IMR-90 (cell line): ENCODE measurements around the gene TMEM260. TPM values are rescaled to one million over a fixed set of nuclear protein-coding genes. Genes with fewer than 3 reads are reported as not detected.

ENCODE experiments used
- ATAC-seq: fragments of 200-7000 bp; cut with Tn5 transposase; 2 replicates; pipeline ENCODE4 v1.9.1; 2020; ENCODE audit warnings: low read depth, mild to moderate bottlenecking, moderate library complexity
- BruUV-seq: library from RNA; stranded (reverse); fragments of 400-500 nt; replicated peaks from 2 replicates; lab custom pipeline; 2021; lab: Mats Ljungman, UMichigan
- CTCF ChIA-PET: fragments of 300-600 bp; formaldehyde crosslinking; extraction: SDS; loops from one replicate; lab custom pipeline; 2021; ENCODE audit warnings: antibody characterized with exemption; lab: Yijun Ruan, JAX
- POLR2A ChIA-PET: fragments of 300-600 bp; sonication (Branson Sonifier 250); formaldehyde crosslinking; loops from one replicate; lab custom pipeline; 2022; ENCODE audit warnings: antibody characterized with exemption; ENCODE audit not compliant: unreplicated experiment; lab: Charles Lee
- DNase-seq: peaks from one replicate; pipeline ENCODE4 v3.0.0; 2013
- H2AFZ ChIP-seq: replicated peaks from 2 replicates; pipeline ENCODE3; 2013; ENCODE audit warnings: low read length, mild to moderate bottlenecking; ENCODE audit not compliant: poor library complexity
- H2AK5ac ChIP-seq: 2 replicates; pipeline ENCODE4 v1.6.1; 2013; ENCODE audit warnings: low read depth, low read length, inconsistent platforms
- H2AK9ac ChIP-seq: replicated peaks from 2 replicates; pipeline ENCODE3; 2013; ENCODE audit warnings: mild to moderate bottlenecking, low read depth, low read length, moderate library complexity; ENCODE audit not compliant: poor library complexity
- H2BK120ac ChIP-seq: 2 replicates; pipeline ENCODE4 v1.6.1; 2013; ENCODE audit warnings: low read depth, low read length, inconsistent platforms
- H2BK15ac ChIP-seq: 3 replicates; pipeline ENCODE4 v1.6.1; 2013; ENCODE audit warnings: low read depth, low read length, inconsistent platforms
- H2BK20ac ChIP-seq: 2 replicates; pipeline ENCODE4 v1.6.1; 2013; ENCODE audit warnings: low read depth, mild to moderate bottlenecking, inconsistent platforms, low read length, moderate library complexity
- H2BK5ac ChIP-seq: 2 replicates; pipeline ENCODE4 v1.6.1; 2013; ENCODE audit warnings: mild to moderate bottlenecking, low read depth, low read length, inconsistent platforms; ENCODE audit not compliant: poor library complexity, severe bottlenecking
- H3K14ac ChIP-seq: replicated peaks from 2 replicates; pipeline ENCODE4 v1.6.1; 2013; ENCODE audit warnings: low read depth, low read length, inconsistent platforms
- H3K18ac ChIP-seq: 2 replicates; pipeline ENCODE4 v1.6.1; 2013; ENCODE audit warnings: low read depth, low read length, control low read depth
- H3K23ac ChIP-seq: 2 replicates; pipeline ENCODE4 v1.6.1; 2013; ENCODE audit warnings: low read depth, low read length, inconsistent platforms
- H3K27ac ChIP-seq: 2 replicates; pipeline ENCODE4 v1.5.1; 2013; ENCODE audit warnings: mild to moderate bottlenecking, control low read depth, low read length; ENCODE audit not compliant: insufficient read depth
- H3K27me3 ChIP-seq: 2 replicates; pipeline ENCODE4 v1.6.1; 2013; ENCODE audit warnings: low read length; ENCODE audit not compliant: control insufficient read depth, insufficient read depth
- H3K36me3 ChIP-seq: 2 replicates; pipeline ENCODE4 v1.6.1; 2013; ENCODE audit warnings: low read length, mixed read lengths; ENCODE audit not compliant: control insufficient read depth, insufficient read depth
- H3K4ac ChIP-seq: 2 replicates; pipeline ENCODE4 v1.6.1; 2013; ENCODE audit warnings: low read depth, low read length, inconsistent platforms
- H3K4me1 ChIP-seq: 2 replicates; pipeline ENCODE4 v1.6.1; 2013; ENCODE audit warnings: low read length, mixed read lengths; ENCODE audit not compliant: control insufficient read depth, insufficient read depth
- H3K4me2 ChIP-seq: 2 replicates; pipeline ENCODE4 v1.6.1; 2013; ENCODE audit warnings: low read depth, mild to moderate bottlenecking, control low read depth, low read length, moderate library complexity
- H3K4me3 ChIP-seq: 2 replicates; pipeline ENCODE4 v1.5.1; 2013; ENCODE audit warnings: low read depth, mild to moderate bottlenecking, control low read depth, low read length, moderate library complexity; ENCODE audit not compliant: insufficient read depth
- H3K56ac ChIP-seq: 2 replicates; pipeline ENCODE4 v1.6.1; 2013; ENCODE audit warnings: low read length, inconsistent platforms; ENCODE audit not compliant: insufficient read depth; ENCODE audit errors: extremely low read depth
- H3K79me1 ChIP-seq, 2 experiments: 2 replicates each; pipeline ENCODE4 v1.6.1; 2013; ENCODE audit warnings: low read length in 2 of 2, inconsistent platforms in 1 of 2, low read depth in 1 of 2
- H3K9ac ChIP-seq: 2 replicates; pipeline ENCODE4 v1.6.1; 2013; ENCODE audit warnings: low read depth, low read length, control low read depth
- H3K9me1 ChIP-seq: 2 replicates; pipeline ENCODE4 v1.6.1; 2013; ENCODE audit warnings: low read length, inconsistent platforms; ENCODE audit not compliant: insufficient read depth
- H3K9me3 ChIP-seq: 2 replicates; pipeline ENCODE4 v1.6.1; 2013; ENCODE audit warnings: low read length; ENCODE audit not compliant: control insufficient read depth, insufficient read depth
- H4K20me1 ChIP-seq: 2 replicates; pipeline ENCODE4 v1.6.1; 2013; ENCODE audit warnings: low read length, inconsistent platforms; ENCODE audit not compliant: insufficient read depth
- H4K5ac ChIP-seq: 2 replicates; pipeline ENCODE4 v1.6.1; 2013; ENCODE audit warnings: mild to moderate bottlenecking, low read depth, low read length, control low read depth
- H4K8ac ChIP-seq, 2 experiments: 2 replicates each; pipeline ENCODE4 v1.6.1; 2013; ENCODE audit warnings: low read depth in 2 of 2, low read length in 2 of 2, control low read depth in 1 of 2, inconsistent platforms in 1 of 2
- H4K91ac ChIP-seq: 2 replicates; pipeline ENCODE4 v1.6.1; 2013; ENCODE audit warnings: low read depth, low read length, inconsistent platforms; ENCODE audit not compliant: insufficient read depth
- MXI1 ChIP-seq: IDR thresholded peaks from 2 replicates; pipeline ENCODE4 v1.6.1; 2012; ENCODE audit warnings: low read depth, mild to moderate bottlenecking, low read length, moderate library complexity, borderline replicate concordance
- WGBS, 2 experiments: methylation state at CpG; one replicate each; pipeline versions ENCODE4 v1.1.5 to v1.1.7; 2013; ENCODE audit warnings: missing lambda C conversion rate in 2 of 2; ENCODE audit not compliant: insufficient read length in 1 of 2; ENCODE audit errors: extremely low coverage in 2 of 2; 5-methylcytosine and 5-hydroxymethylcytosine counted together
- dilution Hi-C: fragments of 300-500 bp; cut with HindIII; formaldehyde crosslinking; loops from one replicate; pipeline ENCODE4 v1.14.3; 2018; ENCODE audit warnings: low sequenced_read_pairs; ENCODE audit not compliant: unreplicated experiment
- in situ Hi-C: fragments of 300-500 bp; cut with MboI; formaldehyde crosslinking; loops from 3 replicates; pipeline ENCODE4 v1.14.3; 2019; ENCODE audit warnings: low sequenced_read_pairs, inconsistent platforms, mixed read lengths
- intact Hi-C: fragments of 100-400 bp; cut with micrococcal nuclease; formaldehyde crosslinking; loops from 2 replicates; pipeline ENCODE4 v1.10.0; 2022
- polyA plus RNA-seq, 3 experiments: library from polyadenylated mRNA; depleted of rRNA; stranded (reverse); fragments of >200 nt; gene quantifications; 2 replicates each; pipeline ENCODE4 v1.2.3, GENCODE V29; 2012; ENCODE audit warnings: low replicate concordance in 1 of 3
- total RNA-seq: library from RNA; depleted of rRNA; stranded (reverse); fragments of >200 nt; gene quantifications from 2 replicates; pipeline ENCODE4 v1.2.3, GENCODE V29; 2012
- TF ChIP-seq, protein P1 (sequence below): fragments of 150-350 bp; IDR thresholded peaks from 2 replicates; pipeline ENCODE4 v1.6.1; 2016; ENCODE audit warnings: low read depth, mild to moderate bottlenecking, low read length, moderate library complexity, borderline replicate concordance

Gene TMEM260
- total and polyA plus RNA-seq, 2 of the 4 experiments (the other 2 are of a cell fraction), result 6.4 to 11.5 TPM

DNA sequence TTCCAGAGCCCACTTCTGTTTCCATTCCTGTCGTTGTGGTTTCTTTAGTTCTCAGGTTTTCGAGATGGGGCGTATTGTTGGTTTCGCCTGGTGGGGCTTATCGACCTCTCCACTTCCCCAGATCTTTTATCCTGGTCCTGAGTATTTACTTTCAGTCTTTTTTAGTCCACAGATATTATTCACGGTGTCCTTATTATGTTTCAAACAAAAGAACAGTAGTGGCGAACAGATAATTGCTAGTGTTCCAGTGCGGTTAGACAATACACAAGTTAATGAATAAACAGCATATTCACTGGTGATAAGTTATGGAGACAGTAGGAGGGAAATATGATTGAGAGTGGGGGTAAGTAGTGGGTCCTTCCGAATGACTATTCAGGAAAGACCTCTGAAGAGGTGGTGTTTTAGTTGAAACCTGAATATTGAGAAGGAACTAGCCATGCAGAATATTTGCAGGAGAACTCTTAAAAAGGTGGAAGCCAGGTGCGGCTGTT, 668 bp downstream of the TMEM260 start:
- dilution Hi-C loops (no loop called here), in situ Hi-C loops (no loop called here), intact Hi-C loops (no loop called here)
- no peak for ATAC-seq
- H3K23ac ChIP-seq, result peak overlapping the region; percentile 90; the same call in 1 of the 2 replicates
- no TSS peak for BruUV-seq
- H3K56ac ChIP-seq, result peak overlapping the region; percentile 46; the same call in 1 of the 2 replicates
- H4K5ac ChIP-seq, result no peak overlapping the region; the same call in 1 of the 2 replicates
- H2AK5ac ChIP-seq, result no peak overlapping the region
- no peaks in the 10 kb centered on the region for H3K27me3 ChIP-seq
- peak overlapping the region; percentile 94 for H3K4me3 ChIP-seq
- peak overlapping the region; percentile 94 for H3K27ac ChIP-seq
- no CpG with 5 or more reads among the region's 10 CpGs for WGBS, 2 experiments
- peak overlapping the region; percentile 98 for H3K9ac ChIP-seq
- H3K4me1 ChIP-seq, result no peaks in the 10 kb centered on the region
- POLR2A ChIA-PET, result no interaction called here
- no peak overlapping the region; the same call in 1 of the 2 replicates for H4K91ac ChIP-seq
- H3K36me3 ChIP-seq, result no peaks in the 10 kb centered on the region
- H3K18ac ChIP-seq, result no peak overlapping the region
- peak overlapping the region; percentile 98; the same call in 1 of the 2 replicates for H3K4ac ChIP-seq
- peak overlapping the region; percentile 65; the same call in 1 of the 2 replicates for H3K14ac ChIP-seq
- peaks cover 34 to 35% of the 10 kb centered on the region in 2 experiments for H3K79me1 ChIP-seq
- DNase-seq, result peak; percentile 8
- H2BK5ac ChIP-seq, result no peak overlapping the region
- H2AK9ac ChIP-seq, result peak overlapping the region; percentile 86
- H2BK120ac ChIP-seq, result no peak overlapping the region
- TF ChIP-seq MXI1, result no peak
- TF ChIP-seq, protein P1, sequence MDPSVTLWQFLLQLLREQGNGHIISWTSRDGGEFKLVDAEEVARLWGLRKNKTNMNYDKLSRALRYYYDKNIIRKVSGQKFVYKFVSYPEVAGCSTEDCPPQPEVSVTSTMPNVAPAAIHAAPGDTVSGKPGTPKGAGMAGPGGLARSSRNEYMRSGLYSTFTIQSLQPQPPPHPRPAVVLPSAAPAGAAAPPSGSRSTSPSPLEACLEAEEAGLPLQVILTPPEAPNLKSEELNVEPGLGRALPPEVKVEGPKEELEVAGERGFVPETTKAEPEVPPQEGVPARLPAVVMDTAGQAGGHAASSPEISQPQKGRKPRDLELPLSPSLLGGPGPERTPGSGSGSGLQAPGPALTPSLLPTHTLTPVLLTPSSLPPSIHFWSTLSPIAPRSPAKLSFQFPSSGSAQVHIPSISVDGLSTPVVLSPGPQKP, result no peak
- CTCF ChIA-PET, result interaction anchor here (0.5 to 2.5 kb wide), 2 partner anchors 9 to 637 kb away, joined by 3 to 12 read pairs; no protein-coding TSS in a partner anchor
- H2AFZ ChIP-seq, result peak overlapping the region; percentile 97
- peak overlapping the region; percentile 85 to 87 for H4K8ac ChIP-seq
- no peak overlapping the region for H2BK15ac ChIP-seq
- no peaks in the 10 kb centered on the region for H3K9me3 ChIP-seq
- H3K4me2 ChIP-seq, result peak overlapping the region; percentile 75
- H4K20me1 ChIP-seq, result peaks cover 17% of the 10 kb centered on the region; the same call in 1 of the 2 replicates
- peaks cover 6% of the 10 kb centered on the region for H3K9me1 ChIP-seq
- no peak overlapping the region for H2BK20ac ChIP-seq
